Measurements from ENCODE around the gene OR6V1.

OR6V1 gene

GRCh38 chr7:143048827-143049226, 3.3 kb upstream of the OR6V1 start:
- no peaks in the 10 kb centered on the region for H3K36me3 ChIP-seq
- DNase-seq: no peak
- no peak overlapping the region for H3K27ac ChIP-seq
- H3K4me1 ChIP-seq: peaks cover 0 to 18% (median 6%) of the 10 kb centered on the region in 4 donors
- TF ChIP-seq CTCF (IDR thresholded peaks at IDR 0.05): no peak
- no peak overlapping the region for H3K4me3 ChIP-seq
- H3K9me3 ChIP-seq: no peaks in the 10 kb centered on the region
- H3K27me3 ChIP-seq: no peaks in the 10 kb centered on the region
- intact Hi-C loops (cut with DNase I; ENCODE audit: low total_unique reads): no loop called here

- no peak for DNase-seq
- intact Hi-C loops (cut with DNase I; ENCODE audit: low total_unique reads): no loop called here
- Histone ChIP-seq H3K4me3 (no peak overlapping the region), H3K27me3 (no peaks in the 10 kb centered on the region), H3K27ac (no peak overlapping the region), H3K36me3 (no peaks in the 10 kb centered on the region), H3K4me1 (peaks cover 0 to 18% (median 6%) of the 10 kb centered on the region in 4 donors), H3K9me3 (no peaks in the 10 kb centered on the region)
- no peak for TF ChIP-seq CTCF (IDR thresholded peaks at IDR 0.05)
Measured at GRCh38 chr7:143049362-143049761, 2.8 kb upstream of the OR6V1 start.

GRCh38 chr7:143050931-143051330, 1.2 kb upstream of the OR6V1 start:
- Histone ChIP-seq H3K27ac (no peak overlapping the region), H3K36me3 (no peaks in the 10 kb centered on the region), H3K4me1 (peaks cover 0 to 18% (median 6%) of the 10 kb centered on the region in 4 donors), H3K9me3 (no peaks in the 10 kb centered on the region), H3K4me3 (no peak overlapping the region), H3K27me3 (no peaks in the 10 kb centered on the region)
- intact Hi-C loops (cut with DNase I; ENCODE audit: low total_unique reads): no loop called here
- no peak for TF ChIP-seq CTCF (IDR thresholded peaks at IDR 0.05)
- DNase-seq: no peak

GRCh38 chr7:143054621-143055020, 2.5 kb downstream of the OR6V1 start:
- H3K4me1 ChIP-seq: peaks cover 0 to 4% (median under 1%) of the 10 kb centered on the region in 4 donors
- no peak for TF ChIP-seq CTCF (IDR thresholded peaks at IDR 0.05)
- H3K27ac ChIP-seq: no peak overlapping the region
- H3K4me3 ChIP-seq: no peak overlapping the region
- H3K9me3 ChIP-seq: no peaks in the 10 kb centered on the region
- no peaks in the 10 kb centered on the region for H3K27me3 ChIP-seq
- intact Hi-C loops (cut with DNase I; ENCODE audit: low total_unique reads): no loop called here
- H3K36me3 ChIP-seq: no peaks in the 10 kb centered on the region
- DNase-seq: no peak

GRCh38 chr7:143055754-143056153, 3.6 kb downstream of the OR6V1 start:
- no peak overlapping the region for H3K27ac ChIP-seq
- H3K4me3 ChIP-seq: no peak overlapping the region
- H3K36me3 ChIP-seq: no peaks in the 10 kb centered on the region
- H3K27me3 ChIP-seq: no peaks in the 10 kb centered on the region
- no peak for TF ChIP-seq CTCF (IDR thresholded peaks at IDR 0.05)
- no peaks in the 10 kb centered on the region for H3K9me3 ChIP-seq
- intact Hi-C loops (cut with DNase I; ENCODE audit: low total_unique reads): no loop called here
- DNase-seq: no peak
- no peaks in the 10 kb centered on the region for H3K4me1 ChIP-seq

- no peak for TF ChIP-seq CTCF (IDR thresholded peaks at IDR 0.05)
- H3K4me1 ChIP-seq: no peaks in the 10 kb centered on the region
- DNase-seq: no peak
- H3K4me3 ChIP-seq: no peak overlapping the region
- intact Hi-C loops (cut with DNase I; ENCODE audit: low total_unique reads): no loop called here
- H3K27ac ChIP-seq: no peak overlapping the region
- H3K27me3 ChIP-seq: no peaks in the 10 kb centered on the region
- no peaks in the 10 kb centered on the region for H3K36me3 ChIP-seq
- no peaks in the 10 kb centered on the region for H3K9me3 ChIP-seq
Measured at GRCh38 chr7:143063741-143064140, 11.6 kb downstream of the OR6V1 start.

All from tibial artery (tissue), 4 donors.